Effector CD4-positive, alpha-beta T cell (primary cell): ENCODE data around the gene ZNF678.
"Not testable (repeated sequence)": the region's sequence is repeated elsewhere in the genome, so short reads cannot be mapped to it uniquely, and the experiment has no call there.

Experiments used
- DNase-seq: peaks from one replicate; pipeline ENCODE4 v3.0.0-alpha.2; 2020

The ZNF678 gene

DNA sequence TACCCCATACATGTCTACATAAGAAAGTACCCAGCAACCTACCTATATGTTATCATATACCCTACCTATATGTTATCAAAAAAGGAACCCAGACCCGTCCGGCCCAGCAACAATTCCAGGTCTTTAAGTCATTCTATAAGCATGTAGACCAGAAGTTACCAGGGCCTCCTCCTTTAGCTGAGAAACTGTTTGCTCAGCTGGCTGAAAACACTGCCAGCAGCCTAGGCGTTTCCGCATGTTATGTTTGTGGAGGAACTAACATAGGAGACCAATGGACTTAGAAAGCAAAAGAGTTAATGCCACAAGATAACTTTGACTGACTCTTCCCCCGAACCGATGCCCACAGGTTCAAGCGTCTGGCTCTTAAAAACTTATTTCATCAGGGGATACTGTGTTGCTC is 7.1 kb upstream of the ZNF678 start:
- DNase-seq = no peak

DNA sequence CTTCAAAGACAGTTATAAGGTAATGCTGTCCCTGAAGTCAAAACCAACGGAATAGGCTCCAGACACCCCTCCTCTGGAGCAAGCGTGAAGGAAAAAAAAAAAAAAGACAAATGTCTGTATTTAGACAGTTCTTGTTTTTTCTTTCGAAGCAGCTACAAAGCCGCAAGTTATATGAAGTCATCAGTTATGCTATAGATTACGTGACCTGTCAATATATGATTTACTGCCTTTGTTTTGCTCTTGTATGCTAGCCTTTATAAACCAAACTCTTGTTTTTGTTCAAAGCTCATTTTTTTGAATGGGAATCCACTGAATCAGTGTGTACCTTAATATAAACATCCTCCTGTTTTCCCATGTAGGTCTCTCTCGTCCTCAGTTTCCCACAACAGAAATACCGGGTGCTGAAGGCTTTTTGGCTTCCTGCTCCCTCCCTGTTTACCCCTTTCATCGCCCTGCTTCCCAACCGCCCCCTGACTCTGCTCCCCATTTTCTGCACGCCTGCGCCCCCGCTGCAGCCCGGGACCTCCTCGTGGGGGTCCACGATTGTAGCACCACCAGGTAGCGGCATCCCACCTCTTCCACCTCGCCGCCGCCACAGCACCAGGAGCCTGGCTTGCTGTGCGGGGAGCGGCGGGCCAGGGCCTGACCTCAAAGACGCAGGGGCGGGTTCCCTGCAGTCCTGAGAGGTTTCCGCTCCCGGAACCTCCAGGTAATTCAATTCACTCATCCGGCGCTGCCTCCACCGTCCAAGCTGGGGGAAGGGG is 5.2 kb upstream of the ZNF678 start:
- DNase-seq = no peak

DNA sequence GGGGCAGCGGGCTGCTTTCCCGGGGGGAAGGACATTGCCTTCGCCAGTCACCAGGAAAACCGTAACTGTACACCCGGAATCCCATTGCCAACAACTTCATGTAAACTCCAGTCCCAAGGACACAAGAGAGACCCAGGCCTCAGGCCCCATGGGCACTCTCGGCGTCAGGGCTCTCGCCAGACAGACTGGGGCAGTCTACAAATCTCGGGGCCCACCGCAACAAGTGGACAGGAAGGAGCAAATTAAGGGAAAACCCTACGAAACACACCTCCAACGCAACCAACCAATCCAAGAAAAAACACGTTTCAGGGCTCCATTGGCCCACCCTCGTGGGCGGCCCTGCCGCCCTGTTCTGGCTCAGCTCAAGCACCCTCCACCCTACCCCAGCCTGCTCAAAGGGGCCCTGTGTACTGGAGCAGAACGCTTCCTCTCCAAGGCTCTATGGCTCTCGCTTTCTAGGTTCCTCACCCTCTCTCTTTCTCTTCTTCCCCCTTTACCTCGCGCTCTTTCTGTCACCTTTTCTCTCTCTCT is 4.6 kb upstream of the ZNF678 start:
- DNase-seq = no peak

DNA sequence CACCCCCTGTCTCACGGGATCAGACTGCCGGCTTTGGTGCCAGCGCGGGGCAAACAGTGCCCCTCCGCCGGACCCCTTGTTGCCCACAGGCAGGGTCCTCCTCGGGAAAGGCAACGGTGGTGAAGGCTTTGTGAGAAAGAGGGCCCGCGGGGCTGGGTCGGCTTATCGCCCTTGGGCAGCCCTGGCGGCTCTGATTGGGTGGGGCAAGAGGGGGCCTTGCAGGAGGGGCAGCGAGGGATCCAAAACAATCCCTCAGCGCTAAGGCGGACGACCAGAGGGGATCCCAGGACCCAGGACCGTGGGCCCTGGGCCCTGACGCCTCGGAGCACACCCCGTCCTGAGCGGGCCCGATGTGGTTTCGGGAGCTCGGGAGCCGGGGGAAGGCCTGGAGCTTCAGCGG is 3.9 kb upstream of the ZNF678 start:
- no peak for DNase-seq

DNA sequence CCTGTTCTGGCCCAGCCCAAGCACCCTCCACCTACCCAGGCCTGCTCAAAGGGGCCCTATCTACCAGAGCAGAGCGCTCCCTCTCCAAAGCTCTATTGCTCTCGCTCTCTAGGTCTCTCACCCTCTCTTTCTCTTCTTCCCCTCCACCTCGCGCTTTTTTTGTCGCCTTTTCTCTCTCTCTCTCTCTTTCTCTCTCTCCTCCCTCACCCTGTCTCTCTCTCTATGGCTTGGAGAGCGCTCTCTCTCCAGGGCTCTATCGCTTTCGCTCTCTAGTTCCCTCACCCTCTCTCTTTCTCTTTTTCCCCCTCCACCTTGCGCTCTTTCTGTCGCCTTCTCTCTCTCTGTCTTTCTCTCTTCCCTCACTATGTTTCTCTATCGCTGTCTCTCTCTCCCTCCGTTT is 3.4 kb upstream of the ZNF678 start:
- DNase-seq = no peak

DNA sequence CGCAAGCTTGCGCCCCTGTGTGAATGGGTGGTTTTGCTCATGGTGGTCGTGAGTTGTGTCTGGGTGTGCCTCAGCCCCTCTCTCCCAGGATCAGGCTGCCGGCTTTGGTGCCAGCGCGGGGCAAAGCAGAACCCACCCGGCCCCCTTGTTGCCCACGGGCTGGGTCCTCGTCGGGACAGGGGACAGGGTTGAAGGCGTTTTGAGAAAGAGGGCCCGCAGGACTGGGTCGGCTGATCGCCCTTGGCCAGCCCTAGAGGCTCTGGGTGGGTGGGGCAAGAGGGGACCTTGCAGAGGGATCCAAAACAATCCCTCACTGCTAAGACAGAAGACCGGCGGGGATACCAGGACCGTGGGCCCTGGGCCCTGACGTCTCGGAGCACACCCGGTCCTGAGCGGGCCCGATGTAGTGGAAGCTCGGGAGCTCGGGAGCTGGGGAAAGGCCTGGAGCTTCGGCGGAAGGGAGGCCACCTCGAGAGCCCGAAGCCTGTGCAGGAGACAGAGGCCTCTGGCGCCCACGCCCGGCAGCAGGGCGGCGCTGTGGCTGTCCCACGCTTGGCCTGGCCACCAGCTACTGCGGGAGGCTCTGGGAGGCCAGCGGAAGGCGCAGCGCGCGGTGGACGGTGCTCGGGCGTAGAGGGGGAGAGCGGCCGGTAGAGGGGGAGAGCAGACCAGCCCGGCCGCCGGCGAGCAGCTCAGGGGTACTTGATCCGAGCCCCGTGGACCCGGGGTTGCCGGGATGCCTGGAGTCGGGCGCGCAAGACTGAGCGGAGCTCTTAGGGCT is 2.8 kb upstream of the ZNF678 start:
- DNase-seq = no peak

DNA sequence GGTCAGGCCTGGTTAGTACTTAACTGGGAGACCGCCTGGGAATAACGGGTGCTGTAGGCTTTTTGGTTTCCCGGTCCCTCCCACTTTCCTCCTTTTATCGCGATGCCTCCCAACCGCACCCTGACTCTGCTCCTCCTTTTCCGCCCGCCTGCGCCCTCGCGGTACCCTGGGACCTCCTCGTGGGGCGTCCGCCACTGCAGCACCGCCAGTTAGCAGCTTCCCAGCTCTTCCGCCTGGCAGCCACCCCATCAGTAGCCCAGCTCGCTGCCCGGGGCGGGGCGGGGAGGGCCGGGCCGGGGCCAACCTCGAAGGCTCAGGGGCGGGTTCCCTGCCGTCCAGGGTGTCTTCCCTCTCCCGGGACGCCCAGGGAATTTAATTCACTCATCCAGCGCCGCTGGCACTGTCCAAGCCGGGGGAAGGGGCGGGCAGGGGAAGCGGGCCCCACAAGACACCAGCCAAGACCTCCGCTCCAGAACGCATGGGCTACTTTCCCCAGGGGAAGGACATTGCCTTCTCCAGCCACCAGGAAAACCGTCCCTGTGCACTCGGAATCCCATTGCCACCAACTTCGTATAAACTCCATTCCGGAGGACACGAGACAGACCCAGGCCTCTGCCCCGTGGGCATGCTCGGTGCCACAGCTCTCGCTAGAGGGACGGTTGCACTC is 2.0 kb upstream of the ZNF678 start:
- no peak for DNase-seq

DNA sequence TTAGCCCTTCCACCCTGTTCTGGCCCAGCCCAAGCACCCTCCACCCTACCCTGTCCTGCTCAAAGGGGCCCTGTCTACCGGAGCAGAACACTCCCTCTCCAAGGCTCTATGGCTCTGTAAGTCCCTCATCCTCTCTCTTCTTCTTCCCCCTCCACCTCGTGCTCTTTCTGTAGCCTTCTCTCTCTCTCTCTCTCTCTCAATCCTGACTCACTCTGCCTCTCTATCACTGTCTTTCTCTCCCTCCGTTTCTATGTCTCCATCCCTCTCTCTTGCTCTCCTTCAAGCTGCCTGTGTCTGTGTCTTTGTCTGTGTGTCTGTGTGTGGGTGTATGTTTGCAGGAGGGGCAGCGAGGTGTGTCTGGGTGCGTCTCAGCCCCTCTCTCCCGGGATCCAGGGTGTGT is 1.3 kb upstream of the ZNF678 start:
- DNase-seq = no peak

DNA sequence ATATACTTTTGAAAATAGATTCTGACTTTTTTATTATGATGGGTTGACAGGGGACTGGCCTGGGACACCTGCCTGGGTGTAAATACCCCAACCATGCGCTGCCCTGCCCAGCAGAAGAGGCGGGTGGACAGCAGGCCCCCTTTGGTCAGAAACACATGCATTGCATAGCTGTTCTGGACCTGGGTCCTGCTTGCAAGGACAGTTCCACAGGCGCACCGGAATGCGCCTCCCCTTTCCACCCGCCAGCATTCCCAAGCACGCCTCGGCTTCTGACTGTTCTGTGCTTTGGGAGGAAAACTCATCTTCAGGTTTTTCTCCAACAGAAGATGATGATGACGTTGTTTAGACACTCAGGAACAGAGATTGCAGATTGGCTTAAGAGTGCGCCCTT is 428 bp upstream of the ZNF678 start:
- DNase-seq = no peak

DNA sequence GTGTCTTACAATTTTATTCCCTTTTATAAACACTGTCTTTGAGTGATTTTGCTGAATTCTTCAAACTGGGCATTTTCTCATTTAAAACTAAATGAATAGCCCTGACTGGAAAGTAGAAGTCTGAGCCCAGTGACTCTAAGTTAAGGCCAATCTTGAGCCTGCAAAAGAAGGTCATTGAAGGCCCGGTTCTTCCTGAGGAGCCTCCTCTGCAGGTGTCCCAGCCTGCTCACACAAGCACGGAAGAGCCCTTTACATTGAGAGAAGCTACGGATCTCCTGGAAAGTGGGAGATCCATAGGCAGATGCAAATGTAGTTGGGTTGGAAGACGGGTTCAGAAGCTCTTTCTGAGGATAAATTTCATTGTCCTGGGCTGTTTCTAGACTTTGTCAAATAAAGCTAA is 3.9 kb downstream of the ZNF678 start:
- no peak for DNase-seq

DNA sequence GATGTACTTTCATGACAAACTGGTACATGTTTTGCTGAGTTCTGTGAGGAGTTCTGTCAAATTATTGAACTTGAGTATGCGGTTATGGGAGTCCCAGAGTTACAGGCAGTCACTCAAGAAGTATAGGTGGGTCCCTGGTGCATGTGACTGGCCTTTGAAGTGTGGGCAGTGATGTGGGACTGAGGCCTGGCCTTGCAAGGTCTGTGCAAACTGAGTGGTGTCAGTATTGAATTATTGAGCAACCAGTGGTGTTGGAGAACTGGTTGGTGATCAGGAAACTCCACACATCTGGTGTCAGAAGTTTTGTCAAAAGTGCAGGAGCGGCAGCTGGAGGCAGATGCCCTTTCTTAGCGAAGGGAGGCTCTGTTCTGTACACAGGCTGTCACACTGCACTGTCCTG is 5.2 kb downstream of the ZNF678 start:
- DNase-seq = no peak

DNA sequence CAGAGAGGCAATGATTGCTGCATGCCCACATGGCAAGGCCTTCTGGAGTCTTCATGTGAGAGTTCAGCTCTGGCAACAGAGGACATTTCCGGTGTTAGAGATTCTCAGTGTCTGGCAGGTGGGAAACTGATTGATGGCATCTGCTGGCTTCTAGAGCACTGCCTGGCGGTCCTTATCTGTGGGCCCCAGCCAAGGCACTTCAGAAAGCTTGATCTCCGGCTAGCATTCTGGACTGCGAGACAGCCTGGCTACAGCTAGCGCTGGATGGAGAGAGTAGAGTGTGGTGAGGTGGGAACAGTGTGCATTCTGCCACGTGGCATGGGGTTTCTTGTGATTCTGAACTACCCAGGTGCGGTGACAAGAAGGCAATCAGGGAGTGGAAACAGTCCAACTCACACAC is 9.4 kb downstream of the ZNF678 start:
- no peak for DNase-seq

DNA sequence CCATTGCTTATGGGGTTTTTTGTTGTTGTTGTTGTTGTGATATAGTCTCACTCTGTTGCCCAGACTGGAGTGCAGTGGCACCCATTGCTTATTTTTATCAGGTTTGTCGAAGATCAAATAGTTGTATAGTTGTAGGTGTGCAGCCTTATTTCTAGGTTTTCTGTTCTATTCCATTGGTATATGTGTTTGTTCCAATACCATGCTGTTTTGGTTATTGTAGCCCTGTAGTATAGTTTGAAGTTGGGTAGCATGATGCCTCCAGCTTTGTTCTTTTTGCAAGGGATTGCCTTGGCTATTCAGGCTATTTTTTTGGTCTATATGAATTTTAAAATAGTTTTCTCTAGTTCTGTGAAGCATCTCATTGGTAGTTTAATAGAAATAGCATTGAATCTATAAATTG is 11.6 kb downstream of the ZNF678 start:
- DNase-seq = no peak

DNA sequence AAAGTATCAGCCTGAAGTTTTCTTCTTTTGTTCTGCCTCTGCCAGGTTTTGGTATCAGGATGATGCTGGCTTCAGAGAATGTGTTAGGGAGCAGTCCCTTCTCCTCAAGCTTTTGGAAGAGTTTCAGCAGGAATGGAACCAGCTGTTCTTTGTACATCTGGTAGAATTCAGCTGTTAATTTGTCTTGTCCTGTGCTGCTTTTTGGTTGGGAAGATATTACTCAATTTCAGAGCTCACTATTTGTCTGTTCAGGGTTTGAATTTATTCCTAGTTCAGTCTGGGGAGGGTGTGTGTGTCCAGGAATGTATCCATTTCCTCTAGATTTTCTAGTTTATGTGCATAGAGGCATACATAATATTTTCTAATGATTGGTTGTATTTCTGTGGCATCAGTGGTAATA is 12.8 kb downstream of the ZNF678 start:
- no peak for DNase-seq

DNA sequence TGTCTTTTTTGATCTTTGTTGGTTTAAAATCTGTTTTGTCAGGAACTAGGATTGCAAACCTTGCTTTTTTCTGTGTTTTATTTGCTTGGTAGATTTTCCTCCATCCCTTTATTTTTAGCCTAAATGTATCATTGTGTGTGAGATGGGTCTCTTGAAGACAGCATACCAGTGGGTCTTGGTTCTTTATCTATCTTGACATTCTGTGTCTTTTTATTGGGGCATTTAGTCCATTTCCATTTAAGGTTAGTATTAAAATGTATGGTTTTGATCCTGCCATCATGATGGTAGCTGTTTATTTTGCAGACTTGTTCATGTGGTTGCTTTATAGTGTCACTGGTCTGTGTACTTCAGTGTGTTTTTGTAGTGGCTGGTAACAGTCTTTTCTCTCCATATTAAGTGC is 14.1 kb downstream of the ZNF678 start:
- no peak for DNase-seq

DNA sequence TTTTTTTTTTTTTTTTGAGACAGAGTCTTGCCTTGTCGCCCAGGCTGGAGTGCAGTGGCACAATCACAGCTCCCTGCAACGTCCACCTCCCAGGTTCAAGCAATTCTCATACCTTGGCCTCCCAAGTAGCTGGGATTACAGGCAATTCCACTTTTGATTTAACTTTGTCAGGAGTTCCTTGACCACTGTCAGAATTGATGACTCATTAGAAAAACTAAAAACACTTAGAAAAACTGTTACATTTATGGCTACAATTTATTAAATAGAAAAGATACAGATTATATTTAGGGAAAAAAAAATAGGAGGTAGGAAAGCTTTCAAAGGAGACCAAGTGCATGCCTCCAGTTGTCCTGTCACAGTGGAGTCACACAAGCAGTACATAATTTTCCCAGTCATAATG is 20.0 kb downstream of the ZNF678 start:
- DNase-seq = no peak

DNA sequence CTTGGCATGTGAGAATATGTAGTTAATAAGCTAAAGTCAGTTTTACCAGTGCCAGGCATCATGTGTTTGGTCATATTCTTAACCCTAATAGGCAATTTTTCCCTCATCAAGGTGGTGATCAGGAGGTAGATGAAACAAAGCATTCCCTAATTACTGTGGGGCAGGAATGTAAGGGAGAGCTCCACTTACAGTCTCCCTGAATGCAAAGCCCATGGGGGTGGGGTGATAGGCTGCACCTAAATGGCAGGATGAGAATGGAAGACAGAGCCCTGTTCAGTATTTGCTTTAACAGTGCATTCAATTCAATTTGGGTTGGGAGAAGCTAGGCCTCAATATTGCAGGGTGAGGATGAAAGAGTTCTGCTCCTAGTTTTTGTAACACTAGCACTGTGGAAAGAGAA is 23.4 kb downstream of the ZNF678 start:
- DNase-seq = no peak

DNA sequence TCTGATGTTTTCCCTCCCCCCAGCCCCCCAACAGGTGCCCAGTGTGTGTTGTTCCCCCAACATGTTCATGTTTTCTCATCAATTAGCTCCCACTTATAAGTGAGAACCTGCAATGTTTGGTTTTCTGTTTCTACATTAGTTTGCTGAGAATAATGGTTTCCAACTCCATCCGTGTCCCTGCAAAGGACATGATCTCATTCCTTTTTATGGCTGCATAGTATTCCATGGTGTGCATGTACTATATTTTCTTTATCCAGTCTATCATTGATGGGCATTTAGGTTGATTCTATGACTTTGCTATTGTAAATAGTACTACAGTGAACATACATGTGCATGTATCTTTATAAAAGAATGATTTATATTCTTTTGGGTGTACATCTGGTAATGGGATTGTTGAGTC is 24.6 kb downstream of the ZNF678 start:
- no peak for DNase-seq

DNA sequence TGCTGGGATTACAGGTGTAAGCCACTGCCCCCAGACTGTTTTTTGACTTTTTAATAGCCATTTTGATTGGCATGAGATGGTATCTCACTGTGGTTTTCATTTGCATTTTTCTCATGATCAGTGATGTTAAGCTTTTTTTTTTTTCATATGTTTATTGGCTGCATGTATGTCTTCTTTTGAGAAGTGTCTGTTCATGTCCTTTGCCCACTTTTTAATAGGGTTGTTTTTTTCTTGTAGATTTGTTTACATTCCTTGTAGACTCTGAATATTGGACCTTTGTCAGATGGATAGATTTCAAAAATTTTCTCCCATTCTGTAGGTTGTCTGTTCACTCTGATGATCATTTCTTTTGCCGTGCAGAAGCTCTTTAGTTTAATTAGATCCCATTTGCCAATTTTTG is 25.4 kb downstream of the ZNF678 start:
- not testable (repeated sequence) for DNase-seq

DNA sequence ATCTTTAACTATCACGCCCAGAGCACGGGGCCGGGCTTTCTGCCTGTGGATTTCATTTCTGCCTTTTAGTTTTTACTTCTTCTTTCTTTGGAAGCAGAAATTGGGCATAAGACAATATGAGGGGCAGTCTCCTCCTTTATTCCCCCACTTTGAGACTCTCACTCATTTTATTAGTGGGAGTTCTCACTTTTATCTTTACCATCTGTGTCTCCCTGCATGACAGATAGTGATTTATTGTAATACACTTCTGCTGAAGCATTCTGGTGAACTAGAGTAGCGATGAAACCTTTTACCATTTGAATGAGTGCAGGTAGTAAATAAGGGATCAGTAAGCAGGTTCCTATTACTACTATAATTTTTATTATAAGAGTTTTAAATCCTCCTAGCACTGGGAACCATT is 26.4 kb downstream of the ZNF678 start:
- DNase-seq = not testable (repeated sequence)

DNA sequence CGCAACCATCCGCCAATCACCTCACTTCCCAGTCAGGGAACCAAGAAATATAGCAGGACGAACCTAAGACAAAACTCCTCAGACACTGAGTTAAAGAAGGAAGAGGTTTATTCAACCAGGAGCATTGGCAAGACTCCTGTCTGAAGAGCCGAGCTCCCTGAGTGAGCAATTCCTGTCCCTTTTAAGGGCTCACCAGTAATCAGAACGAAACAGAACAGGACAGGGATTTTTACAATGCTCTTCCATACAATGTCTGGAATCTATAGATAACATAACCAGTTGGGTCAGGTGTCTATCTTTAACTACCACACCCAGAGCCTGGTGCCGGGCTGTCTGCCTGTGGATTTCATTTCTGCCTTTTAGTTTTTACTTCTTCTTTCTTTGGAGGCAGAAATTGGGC is 32.9 kb downstream of the ZNF678 start:
- not testable (repeated sequence) for DNase-seq

DNA sequence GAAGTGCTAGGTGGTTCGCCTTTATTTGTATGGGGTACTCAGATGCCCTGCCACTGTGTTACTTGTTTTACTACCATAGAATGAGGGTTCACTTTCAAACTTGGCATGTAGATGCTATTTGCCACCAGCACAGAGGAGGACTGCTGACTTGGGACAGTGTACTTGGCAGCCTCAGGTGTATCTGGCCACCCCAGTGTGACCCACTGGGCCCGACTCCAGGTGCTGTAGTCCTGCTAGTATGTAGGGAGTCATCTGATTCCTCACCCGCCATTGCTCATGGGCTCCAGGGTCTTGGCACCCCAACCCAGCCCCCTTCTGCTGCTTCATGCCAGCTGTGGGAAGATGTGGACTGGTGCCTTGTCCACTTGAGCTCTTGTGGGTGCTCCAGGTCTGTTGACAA is 40.0 kb downstream of the ZNF678 start:
- no peak for DNase-seq

DNA sequence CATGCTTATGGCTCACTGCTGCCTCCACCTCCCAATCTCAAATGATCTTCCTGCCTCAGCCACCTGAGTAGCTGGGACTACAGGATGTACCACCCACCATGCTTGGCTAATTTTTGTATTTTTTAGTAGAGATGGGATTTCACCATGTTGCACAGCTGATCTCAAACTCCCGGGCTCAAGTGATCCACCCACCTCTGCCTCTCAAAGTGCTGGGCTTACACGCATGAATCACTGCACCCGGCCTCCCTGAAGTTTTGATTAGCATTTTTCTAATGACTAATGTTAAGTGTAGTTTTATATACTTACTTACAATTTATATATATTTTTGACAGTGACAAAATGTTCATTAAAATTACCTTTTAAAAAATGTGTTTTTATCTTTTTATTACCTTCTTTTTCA is 41.1 kb downstream of the ZNF678 start:
- DNase-seq = no peak

DNA sequence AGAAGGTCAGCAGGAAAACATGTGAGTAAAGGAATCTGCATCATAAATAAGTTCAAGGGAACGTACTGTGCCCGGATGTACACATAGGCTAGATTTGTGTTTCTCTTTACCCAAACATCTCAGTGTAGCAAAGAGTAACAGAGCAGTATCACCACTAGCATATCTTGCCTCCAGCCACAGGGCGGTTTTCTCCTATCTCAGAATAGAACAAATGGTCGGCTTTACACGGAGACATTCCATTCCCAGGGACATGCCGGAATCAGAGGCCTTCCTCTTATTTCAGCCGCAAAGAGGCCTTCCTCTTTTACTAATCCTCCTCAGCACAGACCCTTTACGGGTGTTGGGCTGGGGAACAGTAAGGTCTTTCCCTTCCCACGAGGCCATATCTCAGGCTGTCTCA is 42.9 kb downstream of the ZNF678 start:
- not testable (repeated sequence) for DNase-seq
